ENCODE measurements around the gene HDC.

Gene HDC

GRCh38 chr15:50224606-50225005 lies 40.9 kb downstream of the HDC start:
- DNase-seq, result no peak

GRCh38 chr15:50222181-50222580 lies 43.3 kb downstream of the HDC start:
- DNase-seq, result no peak

- DNase-seq, result no peak
These were observed 45.7 kb downstream of the HDC start for GRCh38 chr15:50219820-50220219.

- DNase-seq, result no peak
These were observed 46.8 kb downstream of the HDC start for GRCh38 chr15:50218691-50219090.

- DNase-seq, result no peak
These were observed 47.2 kb downstream of the HDC start for GRCh38 chr15:50218291-50218690.

- DNase-seq, result no peak
These were observed 54.9 kb downstream of the HDC start for GRCh38 chr15:50210462-50211157.

GRCh38 chr15:50209809-50210208 lies 55.7 kb downstream of the HDC start:
- DNase-seq, result no peak

GRCh38 chr15:50206020-50206419 lies 59.5 kb downstream of the HDC start:
- DNase-seq, result no peak

- DNase-seq, result no peak
These were observed 63.5 kb downstream of the HDC start for GRCh38 chr15:50202003-50202402.

- no peak for DNase-seq
These were observed 72.5 kb downstream of the HDC start for GRCh38 chr15:50192926-50193620.

- DNase-seq, result no peak
These were observed 73.4 kb downstream of the HDC start for GRCh38 chr15:50192164-50192563.

Data from SIG-M5 (cell line).